CD4-positive, alpha-beta T cell treated with Interleukin-12 subunit alpha and Interleukin-12 subunit beta, for 1 hour (primary cell): ENCODE results near the gene SLC25A10.

Experiments
- DNase-seq: peaks from one replicate; pipeline ENCODE4 v3.0.0-alpha.2; 2020

The SLC25A10 gene

GRCh38 chr17:81706757-81707624 is 5.1 kb upstream of the SLC25A10 start:
- no peak for DNase-seq

- DNase-seq: no peak
Observed at GRCh38 chr17:81707725-81708646, 4.1 kb upstream of the SLC25A10 start.

GRCh38 chr17:81708739-81709185 is 3.3 kb upstream of the SLC25A10 start:
- no peak for DNase-seq

- DNase-seq: no peak
Observed at GRCh38 chr17:81710514-81711308, 1.4 kb upstream of the SLC25A10 start.

- DNase-seq: no peak
Observed at GRCh38 chr17:81712468-81713003, 452 bp downstream of the SLC25A10 start.

GRCh38 chr17:81713004-81713555 is 996 bp downstream of the SLC25A10 start:
- no peak for DNase-seq

GRCh38 chr17:81713556-81714411 is 1.7 kb downstream of the SLC25A10 start:
- DNase-seq: no peak

- DNase-seq: no peak
Observed at GRCh38 chr17:81714412-81715106, 2.5 kb downstream of the SLC25A10 start.

GRCh38 chr17:81715107-81715871 is 3.2 kb downstream of the SLC25A10 start:
- no peak for DNase-seq

GRCh38 chr17:81715872-81716673 is 4.0 kb downstream of the SLC25A10 start:
- no peak for DNase-seq

GRCh38 chr17:81716674-81716996 is 4.6 kb downstream of the SLC25A10 start:
- DNase-seq: no peak

- DNase-seq: no peak
Observed at GRCh38 chr17:81717049-81717765, 5.1 kb downstream of the SLC25A10 start.

GRCh38 chr17:81717766-81718089 is 5.6 kb downstream of the SLC25A10 start:
- DNase-seq: no peak

GRCh38 chr17:81719410-81720266 is 7.6 kb downstream of the SLC25A10 start:
- DNase-seq: no peak

GRCh38 chr17:81720267-81721071 is 8.4 kb downstream of the SLC25A10 start:
- no peak for DNase-seq
